Activated CD4-positive, alpha-beta T cell treated with anti-CD3 and anti-CD28 coated beads, Interleukin-2, Interleukin-4, amounts not matched to agents 100 ng/mL and 50 ng/mL, durations not matched to agents 16 hours and 8 hours (primary cell): ENCODE results near the gene TBCC.

Experiments
- DNase-seq: peaks from one replicate; pipeline ENCODE4 v3.0.0-alpha.2; 2020; ENCODE audit warnings: low spot score

TBCC gene

DNA sequence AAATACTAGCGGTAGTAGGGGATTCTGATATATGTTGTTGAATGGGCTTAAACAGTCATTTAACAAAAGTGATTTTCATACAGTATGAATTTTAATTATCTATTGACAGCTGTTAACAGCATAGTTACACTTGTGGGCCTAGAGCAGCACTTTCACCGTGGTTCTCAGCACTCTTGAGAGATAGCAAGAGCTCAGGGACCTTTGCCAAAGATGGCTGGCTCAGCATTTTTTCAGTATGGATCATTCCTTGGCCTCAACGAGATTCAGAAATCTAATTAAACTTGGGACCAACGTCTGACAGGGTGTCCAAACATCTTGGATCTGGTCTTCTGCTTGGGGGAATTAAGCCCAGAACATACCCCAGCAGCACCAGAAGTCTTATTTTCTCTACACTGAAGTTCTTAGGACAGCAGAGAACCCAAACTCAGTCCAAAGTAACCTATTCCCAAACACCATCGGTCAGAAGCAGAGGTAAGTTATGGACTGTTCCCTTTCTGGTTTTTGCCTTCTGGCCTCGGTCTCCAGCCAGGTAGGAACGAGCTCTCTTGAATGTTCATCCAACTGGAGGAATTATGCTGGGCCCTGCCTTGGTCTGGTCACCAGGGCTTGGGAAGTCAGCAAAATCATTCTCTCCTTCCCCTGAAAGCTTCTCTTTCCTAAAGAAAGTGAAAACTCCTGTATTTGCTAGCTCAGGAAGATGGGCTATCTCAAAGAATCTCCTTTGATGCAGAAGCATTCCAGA is 49.2 kb downstream of the TBCC start:
- DNase-seq, result no peak

DNA sequence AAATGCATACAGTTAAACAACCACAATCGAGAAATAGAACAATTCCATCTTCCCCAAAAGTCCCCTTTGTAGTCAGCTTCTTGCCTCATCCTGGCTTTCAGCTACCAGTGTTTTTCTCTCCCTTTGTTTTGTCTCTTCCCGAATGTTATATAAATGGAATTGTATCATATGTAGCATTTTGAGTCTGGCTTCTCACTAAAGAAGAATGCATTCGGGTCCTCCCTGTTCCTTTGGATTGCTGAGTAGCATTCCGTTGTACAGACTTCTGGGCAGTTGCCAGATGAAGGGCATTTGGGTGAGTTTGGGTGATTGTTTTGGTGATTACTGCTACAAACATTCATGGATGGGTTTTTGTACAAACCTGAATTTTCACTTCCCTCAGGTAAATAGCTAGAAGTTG is 51.3 kb downstream of the TBCC start:
- DNase-seq, result no peak
